ENCODE measurements around the gene VTCN1.

- TF ChIP-seq EP300 (IDR thresholded peaks at IDR 0.05) = no peak
- TF ChIP-seq CTCF (IDR thresholded peaks at IDR 0.05) = no peak
These were observed 40.7 kb downstream of the VTCN1 start for GRCh38 chr1:117169871-117170596.
